Natural killer cell (primary cell): ENCODE data around the gene ZNF525. TPM values are rescaled to one million over a fixed set of nuclear protein-coding genes. Genes with fewer than 3 reads are reported as not detected.
"Not testable (repeated sequence)": the region's sequence is repeated elsewhere in the genome, so short reads cannot be mapped to it uniquely, and the experiment has no call there.

Source experiments
- ATAC-seq, 3 donors: fragments of 150-1000 bp in 2 of 3; fragments of 200-7000 bp in 1 of 3; cut with Tn5 transposase; 1 replicate in 1 of 3; 2 replicates in 2 of 3; pipeline ENCODE4 v1.10.0; 2021; ENCODE audit warnings: mild to moderate bottlenecking in 2 of 3, moderate library complexity in 2 of 3
- DNase-seq, 2 donors: peaks; one replicate each; pipeline versions ENCODE4 v3.0.0 to v3.0.0-alpha.2; 2013 to 2021; ENCODE audit warnings: mixed read lengths in 1 of 2
- H3K27ac ChIP-seq: one replicate; pipeline ENCODE4 v1.5.1; 2013; ENCODE audit warnings: mild to moderate bottlenecking, low read length
- H3K27me3 ChIP-seq: one replicate; pipeline ENCODE4 v1.6.1; 2013; ENCODE audit warnings: low read length; ENCODE audit not compliant: control insufficient read depth, insufficient read depth
- H3K36me3 ChIP-seq: one replicate; pipeline ENCODE4 v1.6.1; 2013; ENCODE audit warnings: low read length; ENCODE audit not compliant: control insufficient read depth, insufficient read depth
- H3K4me1 ChIP-seq: one replicate; pipeline ENCODE4 v1.6.1; 2013; ENCODE audit warnings: low read length; ENCODE audit not compliant: control insufficient read depth, insufficient read depth
- H3K4me3 ChIP-seq: one replicate; pipeline ENCODE4 v1.5.1; 2013; ENCODE audit warnings: low read length
- H3K9me3 ChIP-seq: one replicate; pipeline ENCODE4 v1.6.1; 2013; ENCODE audit warnings: low read length; ENCODE audit not compliant: control insufficient read depth, insufficient read depth
- H3K27ac Mint-ChIP-seq, 2 donors: one replicate each; pipeline ENCODE4 v1.8.0; 2022; ENCODE audit warnings: mild to moderate bottlenecking in 2 of 2, mixed read lengths in 2 of 2, moderate library complexity in 1 of 2
- H3K27me3 Mint-ChIP-seq, 2 donors: one replicate each; pipeline ENCODE4 v1.8.0; 2022; ENCODE audit warnings: low read depth in 2 of 2, mixed read lengths in 2 of 2
- H3K36me3 Mint-ChIP-seq: one replicate; pipeline ENCODE4 v1.8.0; 2022; ENCODE audit warnings: mixed read lengths
- H3K4me1 Mint-ChIP-seq, 2 donors: one replicate each; pipeline ENCODE4 v1.8.0; 2022; ENCODE audit warnings: mixed read lengths in 2 of 2
- H3K4me3 Mint-ChIP-seq: one replicate; pipeline ENCODE4 v1.8.0; 2022; ENCODE audit warnings: mild to moderate bottlenecking, moderate library complexity, mixed read lengths
- H3K9me3 Mint-ChIP-seq, 2 donors: one replicate each; pipeline ENCODE4 v1.8.0; 2022; ENCODE audit warnings: mixed read lengths in 2 of 2
- WGBS: methylation state at CpG from one replicate; pipeline ENCODE4 v1.1.7; 2013; ENCODE audit warnings: missing lambda C conversion rate; ENCODE audit not compliant: insufficient coverage; 5-methylcytosine and 5-hydroxymethylcytosine counted together
- intact Hi-C: fragments of 100-400 bp; cut with micrococcal nuclease; formaldehyde crosslinking; loops from one replicate; pipeline ENCODE4 v1.14.2; 2022
- total RNA-seq, 4 donors: library from RNA; stranded (reverse); fragments of 120-200 nt in 1 of 4; gene quantifications; one replicate each; pipeline versions ENCODE4 v1.2.3 to v1.2.4, GENCODE V29; 2013 to 2022
- TF ChIP-seq, protein P1 (sequence below): fragments of 200-600 bp; IDR thresholded peaks from one replicate; pipeline ENCODE4 v1.8.0; 2022; ENCODE audit warnings: antibody characterized with exemption

Gene ZNF525
- total RNA-seq, 3 donors from 2014 or later (not counting 1 experiment from before 2014, with no cell fraction given) = 20.7 to 27.0 (median 21.8) TPM

GRCh38 chr19:53333066-53333462 is 32.4 kb upstream of the ZNF525 start:
- Mint-ChIP-seq H3K4me1 (peaks cover 15 to 27% of the 10 kb centered on the region in 2 donors), H3K4me3 (peak overlapping the region; percentile 95), H3K36me3 (peaks cover 8% of the 10 kb centered on the region), H3K9me3 (peaks cover 2 to 3% of the 10 kb centered on the region in 2 donors), H3K27ac (peak overlapping the region; percentile 70 to 90), H3K27me3 (peaks cover 11 to 22% of the 10 kb centered on the region in 2 donors)
- H3K27ac ChIP-seq = peak overlapping the region; percentile 52
- no peaks in the 10 kb centered on the region for H3K36me3 ChIP-seq
- peak overlapping the region; percentile 88 for H3K4me3 ChIP-seq
- ATAC-seq (peak; percentile 27 to 49 (median 34)), DNase-seq (peak in 1 of 2 donors; percentile 57)
- peaks cover 16% of the 10 kb centered on the region for H3K9me3 ChIP-seq
- H3K4me1 ChIP-seq = peaks cover 24% of the 10 kb centered on the region
- TF ChIP-seq, protein P1, sequence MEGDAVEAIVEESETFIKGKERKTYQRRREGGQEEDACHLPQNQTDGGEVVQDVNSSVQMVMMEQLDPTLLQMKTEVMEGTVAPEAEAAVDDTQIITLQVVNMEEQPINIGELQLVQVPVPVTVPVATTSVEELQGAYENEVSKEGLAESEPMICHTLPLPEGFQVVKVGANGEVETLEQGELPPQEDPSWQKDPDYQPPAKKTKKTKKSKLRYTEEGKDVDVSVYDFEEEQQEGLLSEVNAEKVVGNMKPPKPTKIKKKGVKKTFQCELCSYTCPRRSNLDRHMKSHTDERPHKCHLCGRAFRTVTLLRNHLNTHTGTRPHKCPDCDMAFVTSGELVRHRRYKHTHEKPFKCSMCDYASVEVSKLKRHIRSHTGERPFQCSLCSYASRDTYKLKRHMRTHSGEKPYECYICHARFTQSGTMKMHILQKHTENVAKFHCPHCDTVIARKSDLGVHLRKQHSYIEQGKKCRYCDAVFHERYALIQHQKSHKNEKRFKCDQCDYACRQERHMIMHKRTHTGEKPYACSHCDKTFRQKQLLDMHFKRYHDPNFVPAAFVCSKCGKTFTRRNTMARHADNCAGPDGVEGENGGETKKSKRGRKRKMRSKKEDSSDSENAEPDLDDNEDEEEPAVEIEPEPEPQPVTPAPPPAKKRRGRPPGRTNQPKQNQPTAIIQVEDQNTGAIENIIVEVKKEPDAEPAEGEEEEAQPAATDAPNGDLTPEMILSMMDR = no peak
- 0% methylated on average over 14 of the region's 14 CpGs for WGBS
- no peaks in the 10 kb centered on the region for H3K27me3 ChIP-seq
- intact Hi-C loops = loop anchor here (1.0 to 10.0 kb wide), 3 partner anchors 32 to 138 kb away; partner anchors contain the start of genes ZNF525, ZNF665 and ZNF677

- DNase-seq (peak; percentile 95 to 99), ATAC-seq (peak; percentile 98 to 100 (median 98))
- Mint-ChIP-seq H3K27me3 (peaks cover 9 to 16% of the 10 kb centered on the region in 2 donors), H3K4me1 (peaks cover 15 to 25% of the 10 kb centered on the region in 2 donors), H3K4me3 (peak within 1 kb of the TSS; percentile 95), H3K9me3 (peaks cover 2 to 3% of the 10 kb centered on the region in 2 donors), H3K27ac (peak within 1 kb of the TSS; percentile 70 to 90), H3K36me3 (peaks cover 2% of the 10 kb centered on the region)
- H3K36me3 ChIP-seq = no peaks in the 10 kb centered on the region
- H3K4me1 ChIP-seq = peaks cover 23% of the 10 kb centered on the region
- TF ChIP-seq, protein P1 = no peak
- H3K4me3 ChIP-seq = peak within 1 kb of the TSS; percentile 88
- H3K9me3 ChIP-seq = peaks cover 11% of the 10 kb centered on the region
- peak within 1 kb of the TSS; percentile 62 for H3K27ac ChIP-seq
- WGBS = under 1% methylated on average over 61 of the region's 61 CpGs
- intact Hi-C loops = loop anchor here (1.0 to 10.0 kb wide), 3 partner anchors 32 to 139 kb away; partner anchors contain the start of genes ZNF525, ZNF665 and ZNF677
- no peaks in the 10 kb centered on the region for H3K27me3 ChIP-seq
Observed at GRCh38 chr19:53333463-53334449, 31.7 kb upstream of the ZNF525 start, which contains the start of gene ZNF845. ZNF845 (plus strand) TSS chr19:53333749; CDS start chr19:53341308, 7,559 bp downstream.

DNA sequence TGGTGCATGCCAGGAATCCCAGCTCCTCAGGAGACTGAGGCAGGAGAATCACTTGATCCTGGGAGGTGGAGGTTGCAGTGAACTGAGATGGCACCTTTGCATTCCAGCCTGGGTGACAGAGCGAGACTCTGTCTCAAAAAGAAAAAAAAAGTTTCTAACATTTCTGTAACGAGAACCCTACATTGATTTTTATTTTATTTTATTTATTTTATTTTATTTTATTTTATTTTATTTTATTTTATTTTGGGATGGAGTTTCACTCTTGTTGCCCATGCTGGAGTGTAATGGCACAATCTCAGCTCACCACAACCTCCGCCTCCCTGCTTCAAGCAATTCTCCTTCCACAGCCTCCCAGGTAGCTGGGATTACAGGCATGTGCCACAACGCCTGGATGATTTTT is 21.1 kb upstream of the ZNF525 start:
- H3K27ac Mint-ChIP-seq, H3K27ac ChIP-seq, H3K27me3 Mint-ChIP-seq, H3K4me3 ChIP-seq, H3K4me1 ChIP-seq, intact Hi-C loops, H3K27me3 ChIP-seq, ATAC-seq, H3K4me3 Mint-ChIP-seq, DNase-seq: not testable (repeated sequence)
- WGBS = 100% methylated on average over 2 of the region's 4 CpGs
- H3K36me3 Mint-ChIP-seq = peaks cover 69% of the 10 kb centered on the region
- H3K36me3 ChIP-seq = peaks cover 62% of the 10 kb centered on the region
- H3K4me1 Mint-ChIP-seq = peaks cover 0 to 18% of the 10 kb centered on the region in 2 donors
- H3K9me3 Mint-ChIP-seq = peaks cover 0 to 12% of the 10 kb centered on the region in 2 donors
- peaks cover 53% of the 10 kb centered on the region for H3K9me3 ChIP-seq

GRCh38 chr19:53355739-53356138 is 9.8 kb upstream of the ZNF525 start:
- no peak overlapping the region for H3K4me3 ChIP-seq
- no peaks in the 10 kb centered on the region for H3K27me3 ChIP-seq
- DNase-seq (no peak), ATAC-seq (no peak)
- Mint-ChIP-seq H3K9me3 (peaks cover 13 to 19% of the 10 kb centered on the region in 2 donors), H3K4me1 (peaks cover 0 to 6% of the 10 kb centered on the region in 2 donors), H3K27me3 (no peaks in the 10 kb centered on the region), H3K36me3 (peaks cover 45% of the 10 kb centered on the region), H3K4me3 (no peak overlapping the region), H3K27ac (no peak overlapping the region)
- no peak overlapping the region for H3K27ac ChIP-seq
- peaks cover 64% of the 10 kb centered on the region for H3K9me3 ChIP-seq
- H3K36me3 ChIP-seq = peaks cover 10% of the 10 kb centered on the region
- intact Hi-C loops = no loop called here
- H3K4me1 ChIP-seq = no peaks in the 10 kb centered on the region
- no CpG with 5 or more reads among the region's 1 CpG for WGBS
- TF ChIP-seq, protein P1 = no peak
